Heart right ventricle (tissue), 16 donors: ENCODE results near the gene PRKN. TPM values are rescaled to one million over a fixed set of nuclear protein-coding genes. Genes with fewer than 3 reads are reported as not detected.

Experiments used
- ATAC-seq, 8 donors: fragments of 200-7000 bp; cut with Tn5 transposase; one replicate each; pipeline ENCODE4 v1.9.1; 2020; ENCODE audit warnings: mild to moderate bottlenecking in 8 of 8, moderate library complexity in 8 of 8, moderate number of reproducible peaks in 1 of 8
- DNase-seq, 2 donors: peaks; one replicate each; pipeline ENCODE4 v3.0.0-alpha.2; 2020
- H3K27ac ChIP-seq, 10 donors: fragments of 200-600 bp; sonication (generic) in 2 of 10; one replicate each; pipeline versions ENCODE4 v1.5.0 to v1.8.0; 2020 to 2022; ENCODE audit warnings: mild to moderate bottlenecking in 3 of 10
- H3K27me3 ChIP-seq, 7 donors: fragments of 200-600 bp; one replicate each; pipeline ENCODE4 v1.8.0; 2021 to 2022; ENCODE audit warnings: mild to moderate bottlenecking in 2 of 7
- H3K36me3 ChIP-seq, 9 donors: fragments of 200-600 bp; sonication (generic) in 1 of 9; one replicate each; pipeline versions ENCODE4 v1.5.0 to v1.8.0; 2020 to 2022; ENCODE audit warnings: mild to moderate bottlenecking in 2 of 9
- H3K4me1 ChIP-seq, 9 donors: fragments of 200-600 bp; sonication (generic) in 1 of 9; one replicate each; pipeline versions ENCODE4 v1.5.0 to v1.8.0; 2020 to 2022; ENCODE audit warnings: mild to moderate bottlenecking in 4 of 9
- H3K4me3 ChIP-seq, 10 donors: fragments of 200-600 bp; sonication (generic) in 2 of 10; one replicate each; pipeline versions ENCODE4 v1.5.0 to v1.8.0; 2020 to 2022; ENCODE audit warnings: mild to moderate bottlenecking in 7 of 10, moderate library complexity in 2 of 10
- H3K9me3 ChIP-seq, 11 donors: fragments of 200-600 bp in 10 of 11; sonication (generic) in 2 of 11; one replicate each; pipeline versions ENCODE4 v1.5.0 to v1.8.0; 2013 to 2022; ENCODE audit warnings: mild to moderate bottlenecking in 2 of 11, control low read depth in 1 of 11, moderate library complexity in 1 of 11
- WGBS, 2 donors: extraction: QIAGEN DNeasy Blood & Tissue Kit; methylation state at CpG; one replicate each; pipeline ENCODE4 v1.1.7; 2013; ENCODE audit warnings: inconsistent platforms in 1 of 2; 5-methylcytosine and 5-hydroxymethylcytosine counted together
- intact Hi-C, 10 donors: fragments of 100-400 bp; cut with DNase I; formaldehyde crosslinking; loops; one replicate each; pipeline versions ENCODE4 v1.11.1 to v1.14.2; 2022
- polyA plus RNA-seq, 2 donors: library from polyadenylated mRNA; stranded (reverse); fragments of 200-250 nt; gene quantifications; one replicate each; pipeline ENCODE4 v1.2.3, GENCODE V29; 2013
- total RNA-seq, 10 donors: library from RNA; stranded (reverse); fragmentation: NEBNext Ultra II Directional in 3 of 10; extraction: Animal tissue kit (Norgen Biotek cat#: 25700) in 3 of 10; gene quantifications; one replicate each; pipeline versions ENCODE4 v1.2.1 to v1.2.4, GENCODE V29; 2021 to 2023
- TF ChIP-seq, protein P1 (sequence below), 9 donors: fragments of 200-600 bp; sonication (generic) in 2 of 9; IDR thresholded peaks; one replicate each; pipeline versions ENCODE4 v1.5.0 to v1.8.0; 2021 to 2022; ENCODE audit warnings: antibody characterized with exemption in 9 of 9, mild to moderate bottlenecking in 5 of 9, moderate library complexity in 1 of 9
- donor health status: Arrhythmogenic right ventricular cardiomyopathy.
- donor health status: ischemic (EF 13 %, LVEDD 7.1; RV severe dilation, severe dysfunction).
- donor health status: healthy with polysubstance abuse.
- donor health status: DM: no; HTN: yes; CAD: no.
- donor health status: DM: no; HTN: no; CAD: no.
- donor health status: ischemic (EF 25% LVEDD 6.9; RV normal size, moderate dysfunction).
- donor health status: ischemic (EF 25% LVEDD 5.7; RV mildly dilated, moderate dysfunction).
- donor health status: healthy.
- donor health status: DM: yes; HTN: yes; CAD: no.
- donor health status: Ischemic cardiomyopathy.
- donor health status: ischemic (EF 35%, LVEDD 5.7; RV mildly dilated, moderate dysfunction).
- donor health status: nonischemic (EF 11% LVEDD 7.7; RV severe dilation, severe dysfunction).
- donor health status: DM: yes; HTN: yes; CAD: no.
- donor health status: PGD.
- donor health status: ischemic (EF 29% LVEDD 5.4; RV normal size, mild dysfunction).
- donor health status: nonischemic (EF 23%, LVEDD 6.1; RV moderate dilation, normal function).

The PRKN gene
- total and polyA plus RNA-seq, 12 donors: 2.3 to 27.7 (median 26.3) TPM

GRCh38 chr6:161462148-161462547 lies 1265.4 kb downstream of the PRKN start:
- Histone ChIP-seq H3K27ac (no peak overlapping the region), H3K4me1 (no peaks in the 10 kb centered on the region), H3K4me3 (no peak overlapping the region), H3K9me3 (no peaks in the 10 kb centered on the region), H3K27me3 (no peaks in the 10 kb centered on the region), H3K36me3 (no peaks in the 10 kb centered on the region)
- 90 to 91% methylated on average over 2 of the region's 2 CpGs for WGBS, 2 donors
- ATAC-seq (no peak), DNase-seq (no peak)
- TF ChIP-seq, protein P1, sequence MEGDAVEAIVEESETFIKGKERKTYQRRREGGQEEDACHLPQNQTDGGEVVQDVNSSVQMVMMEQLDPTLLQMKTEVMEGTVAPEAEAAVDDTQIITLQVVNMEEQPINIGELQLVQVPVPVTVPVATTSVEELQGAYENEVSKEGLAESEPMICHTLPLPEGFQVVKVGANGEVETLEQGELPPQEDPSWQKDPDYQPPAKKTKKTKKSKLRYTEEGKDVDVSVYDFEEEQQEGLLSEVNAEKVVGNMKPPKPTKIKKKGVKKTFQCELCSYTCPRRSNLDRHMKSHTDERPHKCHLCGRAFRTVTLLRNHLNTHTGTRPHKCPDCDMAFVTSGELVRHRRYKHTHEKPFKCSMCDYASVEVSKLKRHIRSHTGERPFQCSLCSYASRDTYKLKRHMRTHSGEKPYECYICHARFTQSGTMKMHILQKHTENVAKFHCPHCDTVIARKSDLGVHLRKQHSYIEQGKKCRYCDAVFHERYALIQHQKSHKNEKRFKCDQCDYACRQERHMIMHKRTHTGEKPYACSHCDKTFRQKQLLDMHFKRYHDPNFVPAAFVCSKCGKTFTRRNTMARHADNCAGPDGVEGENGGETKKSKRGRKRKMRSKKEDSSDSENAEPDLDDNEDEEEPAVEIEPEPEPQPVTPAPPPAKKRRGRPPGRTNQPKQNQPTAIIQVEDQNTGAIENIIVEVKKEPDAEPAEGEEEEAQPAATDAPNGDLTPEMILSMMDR (IDR thresholded peaks at IDR 0.05): no peak
- intact Hi-C loops: no loop called here

DNA sequence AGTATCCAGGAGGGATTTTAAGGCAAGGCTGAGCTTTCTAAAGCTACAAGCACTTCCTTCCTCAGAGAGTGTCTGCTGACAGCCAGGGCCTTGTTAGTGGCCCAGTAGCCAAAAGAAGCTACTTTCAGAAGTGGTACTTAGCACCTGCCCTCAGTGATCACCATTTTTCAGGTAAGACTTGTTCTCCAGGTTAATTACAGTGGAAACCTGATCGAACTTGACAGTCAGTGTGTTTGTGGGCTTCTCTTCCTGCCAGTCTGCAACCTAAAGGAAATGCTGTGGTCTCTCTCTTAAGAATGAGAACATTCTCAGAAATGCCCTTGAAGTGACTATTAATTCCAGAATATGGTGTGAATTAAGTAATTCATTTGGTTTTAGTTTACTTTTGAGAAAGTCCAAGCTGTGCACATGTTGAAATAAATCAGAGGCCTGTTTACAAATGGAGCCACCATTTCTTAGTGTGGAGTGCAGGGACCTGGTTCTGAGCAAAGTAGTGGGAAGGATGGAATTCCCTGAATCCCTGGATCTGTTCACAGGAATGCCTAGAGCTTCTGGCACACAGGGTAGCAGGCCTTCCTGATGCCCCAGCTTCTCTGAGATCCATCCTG lies 1268.5 kb downstream of the PRKN start:
- ATAC-seq (no peak), DNase-seq (no peak)
- Histone ChIP-seq H3K27ac (no peak overlapping the region), H3K4me3 (no peak overlapping the region), H3K27me3 (no peaks in the 10 kb centered on the region), H3K36me3 (no peaks in the 10 kb centered on the region), H3K9me3 (no peaks in the 10 kb centered on the region), H3K4me1 (no peaks in the 10 kb centered on the region)
- 42 to 50% methylated on average over 1 of the region's 1 CpG for WGBS, 2 donors
- TF ChIP-seq, protein P1 (IDR thresholded peaks at IDR 0.05): no peak
- intact Hi-C loops: no loop called here

DNA sequence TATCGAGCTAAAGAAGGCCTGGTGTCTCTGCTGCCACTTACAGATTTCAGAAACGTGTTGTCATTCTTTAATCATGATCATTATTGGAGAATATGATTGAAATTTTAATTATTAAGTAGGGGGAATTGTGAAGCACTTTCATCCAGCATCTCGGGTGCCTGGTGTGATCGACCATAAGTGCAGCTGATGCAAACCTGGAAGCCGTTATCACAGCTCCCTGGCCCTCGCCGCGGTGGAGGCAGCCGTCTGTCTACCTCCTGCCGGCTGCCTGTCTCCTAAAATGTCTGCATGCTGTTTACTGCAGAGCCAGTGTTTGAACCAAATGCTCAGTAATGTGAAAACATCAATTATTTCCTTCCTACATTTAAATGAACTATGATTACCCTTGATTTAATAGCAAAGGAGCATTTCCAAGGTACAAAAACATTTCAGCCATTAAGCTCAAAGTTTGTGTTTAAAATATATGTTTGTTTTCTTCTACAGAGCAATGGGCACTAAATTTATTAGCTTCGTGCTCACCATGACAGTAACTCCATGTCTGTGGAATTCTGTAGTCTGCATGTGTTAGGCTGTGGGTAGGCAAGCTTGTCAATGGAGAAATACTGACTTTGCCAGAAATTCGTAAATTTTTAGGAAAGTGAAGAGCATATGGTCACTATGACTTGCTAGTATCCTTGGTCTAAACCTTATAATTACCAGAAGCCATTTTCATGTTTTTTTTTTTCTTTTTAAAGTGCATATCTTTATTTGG lies 1269.2 kb downstream of the PRKN start:
- Histone ChIP-seq H3K4me3 (no peak overlapping the region), H3K4me1 (no peaks in the 10 kb centered on the region), H3K36me3 (no peaks in the 10 kb centered on the region), H3K27me3 (no peaks in the 10 kb centered on the region), H3K9me3 (no peaks in the 10 kb centered on the region), H3K27ac (no peak overlapping the region)
- TF ChIP-seq, protein P1 (IDR thresholded peaks at IDR 0.05): no peak
- intact Hi-C loops: no loop called here
- ATAC-seq (no peak), DNase-seq (no peak)
- WGBS, 2 donors: 66 to 67% methylated on average over 12 of the region's 12 CpGs

- ATAC-seq: no peak
- WGBS, 2 donors: 84 to 90% methylated on average over 5 of the region's 5 CpGs
- TF ChIP-seq, protein P1 (IDR thresholded peaks at IDR 0.05): no peak
Measured at GRCh38 chr6:161455848-161456247, 1271.7 kb downstream of the PRKN start.

More at GRCh38 chr6:161455848-161456247, 1271.7 kb downstream of the PRKN start:
- DNase-seq: no peak
- Histone ChIP-seq H3K36me3 (no peaks in the 10 kb centered on the region), H3K27ac (no peak overlapping the region), H3K27me3 (no peaks in the 10 kb centered on the region), H3K4me3 (no peak overlapping the region), H3K9me3 (no peaks in the 10 kb centered on the region), H3K4me1 (no peaks in the 10 kb centered on the region)
- intact Hi-C loops: no loop called here
